Keratinocyte (primary cell): ENCODE results near the gene PGBD4. TPM values are rescaled to one million over a fixed set of nuclear protein-coding genes. Genes with fewer than 3 reads are reported as not detected.

Source experiments
- DNase-seq: peaks from one replicate; pipeline ENCODE4 v3.0.0-alpha.2; 2011; ENCODE audit warnings: low read depth, missing footprints, low spot score
- FAIRE-seq: peaks from 2 replicates; lab custom pipeline; 2011; peaks lifted over from hg19 to GRCh38; lab: Jason Lieb, UNC
- H2AFZ ChIP-seq: 2 replicates; pipeline ENCODE4 v1.6.0; 2012; ENCODE audit warnings: low read length, control low read depth, inconsistent platforms; ENCODE audit not compliant: control insufficient read depth
- H3K27ac ChIP-seq: 2 replicates; pipeline ENCODE4 v1.5.1; 2011; ENCODE audit warnings: low read length; ENCODE audit not compliant: control insufficient read depth, insufficient read depth
- H3K27me3 ChIP-seq: 3 replicates; pipeline ENCODE4 v1.6.0; 2011; ENCODE audit warnings: low read length; ENCODE audit not compliant: control insufficient read depth, insufficient read depth; ENCODE audit errors: extremely low read depth
- H3K36me3 ChIP-seq, 2 experiments: 2 replicates in 1 of 2; 3 replicates in 1 of 2; pipeline ENCODE4 v1.5.1; 2011; ENCODE audit warnings: low read length in 2 of 2, mild to moderate bottlenecking in 1 of 2; ENCODE audit not compliant: control insufficient read depth in 2 of 2, insufficient read depth in 2 of 2; ENCODE audit errors: extremely low read depth in 1 of 2
- H3K4me1 ChIP-seq: 3 replicates; pipeline ENCODE4 v1.5.1; 2011; ENCODE audit warnings: low read length; ENCODE audit not compliant: control insufficient read depth, insufficient read depth; ENCODE audit errors: extremely low read depth
- H3K4me2 ChIP-seq: 3 replicates; pipeline ENCODE4 v1.6.0; 2011; ENCODE audit warnings: low read depth, low read length; ENCODE audit not compliant: control insufficient read depth, insufficient read depth; ENCODE audit errors: extremely low read depth
- H3K4me3 ChIP-seq, 3 experiments: fragments of 200-600 bp in 1 of 3; sonication (generic) in 1 of 3; 2 replicates in 2 of 3; 3 replicates in 1 of 3; pipeline ENCODE4 v1.5.1; 2011 to 2016; ENCODE audit warnings: low read length in 3 of 3, mild to moderate bottlenecking in 3 of 3, control low read depth in 2 of 3, inconsistent platforms in 1 of 3, low read depth in 1 of 3, mixed read lengths in 1 of 3, mixed run types in 1 of 3, moderate library complexity in 1 of 3; ENCODE audit not compliant: control insufficient read depth in 2 of 3, insufficient read depth in 2 of 3; ENCODE audit errors: extremely low read depth in 1 of 3
- H3K79me2 ChIP-seq: 2 replicates; pipeline ENCODE4 v1.6.0; 2012; ENCODE audit warnings: low read length; ENCODE audit not compliant: control insufficient read depth, insufficient read depth
- H3K9ac ChIP-seq: 3 replicates; pipeline ENCODE4 v1.6.0; 2011; ENCODE audit warnings: low read length; ENCODE audit not compliant: control insufficient read depth, insufficient read depth; ENCODE audit errors: extremely low read depth
- H3K9me1 ChIP-seq: 3 replicates; pipeline ENCODE4 v1.6.0; 2011; ENCODE audit warnings: low read length; ENCODE audit not compliant: control insufficient read depth, insufficient read depth; ENCODE audit errors: extremely low read depth
- H3K9me3 ChIP-seq: 2 replicates; pipeline ENCODE4 v1.5.1; 2012; ENCODE audit warnings: low read depth, low read length; ENCODE audit not compliant: control insufficient read depth
- H4K20me1 ChIP-seq: 3 replicates; pipeline ENCODE4 v1.6.0; 2011; ENCODE audit warnings: low read length; ENCODE audit not compliant: control insufficient read depth, insufficient read depth; ENCODE audit errors: extremely low read depth
- EZH2 ChIP-seq: IDR thresholded peaks from one replicate; pipeline ENCODE4 v1.6.1; 2012; ENCODE audit warnings: inconsistent platforms, mild to moderate bottlenecking, low read length, moderate library complexity
- dilution Hi-C: fragments of 300-500 bp; cut with MboI; formaldehyde crosslinking; loops from one replicate; pipeline ENCODE4 v1.7.0; 2020; ENCODE audit warnings: low sequenced_read_pairs; ENCODE audit not compliant: extremely low pct_ligation_motif_present
- polyA plus RNA-seq, 5 experiments: library from polyadenylated mRNA; depleted of rRNA in 3 of 5; stranded (reverse) in 3 of 5; stranded (forward) in 1 of 5; unstranded in 1 of 5; fragments of >200 nt; gene quantifications; 1 replicate in 1 of 5; 2 replicates in 3 of 5; 3 replicates in 1 of 5; pipeline versions ENCODE4 v1.2.1 to v1.2.3, GENCODE V29; 2011 to 2012; ENCODE audit warnings: missing spikeins in 2 of 5, low read depth in 1 of 5, low replicate concordance in 1 of 5
- TF ChIP-seq, protein P1 (sequence below), 3 experiments: IDR thresholded peaks in 1 of 3; conservative IDR thresholded peaks in 1 of 3; optimal IDR thresholded peaks in 1 of 3; 2 replicates in 2 of 3; 3 replicates in 1 of 3; pipeline versions ENCODE3 to v1.5.1; 2011; ENCODE audit warnings: low read length in 3 of 3, mild to moderate bottlenecking in 3 of 3, moderate library complexity in 2 of 3, control low read depth in 1 of 3, inconsistent platforms in 1 of 3; ENCODE audit not compliant: insufficient read depth in 2 of 3; ENCODE audit errors: extremely low read depth in 1 of 3

PGBD4 gene
- polyA plus RNA-seq, 1 donor (not counting 4 experiments of a cell fraction or from before 2014, with no cell fraction given), result 2.3 TPM

DNA sequence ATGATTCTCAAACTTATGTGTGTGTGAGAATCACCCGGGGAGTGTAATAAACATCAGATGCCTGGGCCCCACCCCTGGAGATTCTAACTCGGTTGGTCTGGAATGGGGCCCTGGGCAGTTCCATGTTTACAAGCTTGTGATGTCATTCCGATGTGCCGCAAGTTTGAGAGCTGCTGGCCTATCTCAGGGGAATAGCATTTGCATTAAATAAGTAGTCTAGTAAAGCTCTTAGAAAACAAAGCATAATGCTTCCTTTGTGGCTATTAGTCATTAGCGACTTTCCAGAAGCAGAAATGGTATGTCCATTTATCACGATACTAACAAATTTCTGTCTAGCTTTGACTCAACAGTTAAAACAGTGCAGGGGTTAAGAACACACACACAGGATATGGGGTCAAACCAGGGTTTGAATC lies 20.9 kb downstream of the PGBD4 start:
- TF ChIP-seq, protein P1, sequence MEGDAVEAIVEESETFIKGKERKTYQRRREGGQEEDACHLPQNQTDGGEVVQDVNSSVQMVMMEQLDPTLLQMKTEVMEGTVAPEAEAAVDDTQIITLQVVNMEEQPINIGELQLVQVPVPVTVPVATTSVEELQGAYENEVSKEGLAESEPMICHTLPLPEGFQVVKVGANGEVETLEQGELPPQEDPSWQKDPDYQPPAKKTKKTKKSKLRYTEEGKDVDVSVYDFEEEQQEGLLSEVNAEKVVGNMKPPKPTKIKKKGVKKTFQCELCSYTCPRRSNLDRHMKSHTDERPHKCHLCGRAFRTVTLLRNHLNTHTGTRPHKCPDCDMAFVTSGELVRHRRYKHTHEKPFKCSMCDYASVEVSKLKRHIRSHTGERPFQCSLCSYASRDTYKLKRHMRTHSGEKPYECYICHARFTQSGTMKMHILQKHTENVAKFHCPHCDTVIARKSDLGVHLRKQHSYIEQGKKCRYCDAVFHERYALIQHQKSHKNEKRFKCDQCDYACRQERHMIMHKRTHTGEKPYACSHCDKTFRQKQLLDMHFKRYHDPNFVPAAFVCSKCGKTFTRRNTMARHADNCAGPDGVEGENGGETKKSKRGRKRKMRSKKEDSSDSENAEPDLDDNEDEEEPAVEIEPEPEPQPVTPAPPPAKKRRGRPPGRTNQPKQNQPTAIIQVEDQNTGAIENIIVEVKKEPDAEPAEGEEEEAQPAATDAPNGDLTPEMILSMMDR (optimal IDR thresholded peaks at IDR 0.05 in 1 of 3, IDR thresholded peaks at IDR 0.05 in 1 of 3, conservative IDR thresholded peaks at IDR 0.05 in 1 of 3; ENCODE audit: extremely low read depth in 1 of 3, insufficient read depth in 2 of 3, low read length in 3 of 3), result no peak
- TF ChIP-seq EZH2, result no peak
- H3K79me2 ChIP-seq, result no peaks in the 10 kb centered on the region
- H3K4me1 ChIP-seq, result no peaks in the 10 kb centered on the region
- H3K9me3 ChIP-seq, result no peaks in the 10 kb centered on the region
- H4K20me1 ChIP-seq, result no peaks in the 10 kb centered on the region
- H3K27me3 ChIP-seq, result no peaks in the 10 kb centered on the region
- no peak overlapping the region for H3K4me2 ChIP-seq
- H3K9me1 ChIP-seq, result no peaks in the 10 kb centered on the region
- no peak overlapping the region for H3K27ac ChIP-seq
- H3K9ac ChIP-seq, result no peak overlapping the region
- H3K36me3 ChIP-seq, result no peaks in the 10 kb centered on the region
- FAIRE-seq (peak; percentile 44), DNase-seq (no peak)
- dilution Hi-C loops, result no loop called here
- no peak overlapping the region for H2AFZ ChIP-seq
- H3K4me3 ChIP-seq, result no peak overlapping the region

DNA sequence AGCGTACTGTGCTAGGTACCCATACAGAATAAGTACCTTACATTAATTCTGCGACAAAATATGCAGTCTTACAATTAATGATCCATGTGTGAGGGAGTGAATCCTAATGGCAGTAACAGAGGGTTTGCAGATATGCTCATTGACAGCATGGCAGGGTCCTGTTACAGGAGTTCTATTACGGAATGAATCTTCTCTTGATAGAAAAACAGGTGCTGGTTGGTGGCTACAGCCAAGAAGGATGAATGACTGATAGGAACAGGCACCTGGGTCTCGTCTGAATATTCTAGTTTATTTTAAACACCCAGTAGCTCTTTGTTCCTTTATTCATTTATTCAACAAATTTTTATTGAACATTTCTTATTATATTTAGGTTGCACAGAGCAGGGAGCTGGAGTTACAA lies 22.8 kb downstream of the PGBD4 start:
- no peak for DNase-seq

More for the DNA sequence above, 22.8 kb downstream of the PGBD4 start:
- Histone ChIP-seq H3K4me3 (no peak overlapping the region), H3K4me2 (no peak overlapping the region), H3K9ac (no peak overlapping the region), H3K36me3 (no peaks in the 10 kb centered on the region), H3K27me3 (no peaks in the 10 kb centered on the region), H3K9me3 (no peaks in the 10 kb centered on the region), H3K9me1 (no peaks in the 10 kb centered on the region), H3K79me2 (no peaks in the 10 kb centered on the region), H2AFZ (no peak overlapping the region), H3K4me1 (no peaks in the 10 kb centered on the region), H4K20me1 (no peaks in the 10 kb centered on the region), H3K27ac (no peak overlapping the region)
- dilution Hi-C loops, result no loop called here
- FAIRE-seq, result no peak
- no peak for TF ChIP-seq EZH2
- TF ChIP-seq, protein P1 (optimal IDR thresholded peaks at IDR 0.05 in 1 of 3, IDR thresholded peaks at IDR 0.05 in 1 of 3, conservative IDR thresholded peaks at IDR 0.05 in 1 of 3; ENCODE audit: extremely low read depth in 1 of 3, insufficient read depth in 2 of 3, low read length in 3 of 3), result no peak
